ENCODE results near the gene ADAM8.
"Not testable (repeated sequence)": the region's sequence is repeated elsewhere in the genome, so short reads cannot be mapped to it uniquely, and the experiment has no call there.

ADAM8 gene

GRCh38 chr10:133225707-133226191 is 50.9 kb downstream of the ADAM8 start:
- ChIA-PET POLR2A (ENCODE audit: low non-redundant PET) (no interaction called here), CTCF (interaction anchor here (0.6 to 4.5 kb wide), 6 partner anchors 18 to 334 kb away, joined by 3 to 29 read pairs (median 4); no protein-coding TSS in a partner anchor)
- no peak for TF ChIP-seq CTCF (conservative IDR thresholded peaks at IDR 0.05; ENCODE audit: low read depth)
- no peak overlapping the region for H3K27ac ChIP-seq
- no peak for DNase-seq (ENCODE audit: low spot score)

- TF ChIP-seq CTCF (conservative IDR thresholded peaks at IDR 0.05; ENCODE audit: low read depth): no peak
- no peak for DNase-seq (ENCODE audit: low spot score)
- H3K27ac ChIP-seq: no peak overlapping the region
- CTCF ChIA-PET: interaction anchor here (0.7 to 4.5 kb wide), 2 partner anchors 66 to 81 kb away, joined by 3 to 29 read pairs; no protein-coding TSS in a partner anchor
- POLR2A ChIA-PET (ENCODE audit: low non-redundant PET): interaction anchor here (0.6 kb wide), 1 partner anchor 16 kb away, joined by 6 read pairs; no protein-coding TSS in a partner anchor
These were observed 51.8 kb downstream of the ADAM8 start for GRCh38 chr10:133224756-133225372.

GRCh38 chr10:133224076-133224475 is 52.6 kb downstream of the ADAM8 start:
- no peak for TF ChIP-seq CTCF (conservative IDR thresholded peaks at IDR 0.05; ENCODE audit: low read depth)
- H3K27ac ChIP-seq: no peak overlapping the region
- CTCF ChIA-PET: interaction anchor here (4.5 kb wide), 1 partner anchor 80 kb away, joined by 29 read pairs; no protein-coding TSS in a partner anchor
- POLR2A ChIA-PET (ENCODE audit: low non-redundant PET): interaction anchor here (0.6 kb wide), 1 partner anchor 17 kb away, joined by 6 read pairs; no protein-coding TSS in a partner anchor
- no peak for DNase-seq (ENCODE audit: low spot score)

- POLR2A ChIA-PET (ENCODE audit: low non-redundant PET); H3K27ac ChIP-seq; DNase-seq (ENCODE audit: low spot score); CTCF ChIA-PET: not testable (repeated sequence)
These were observed 54.9 kb downstream of the ADAM8 start for GRCh38 chr10:133221756-133222155.

GRCh38 chr10:133221331-133221730 is 55.3 kb downstream of the ADAM8 start:
- H3K27ac ChIP-seq: no peak overlapping the region
- ChIA-PET POLR2A (ENCODE audit: low non-redundant PET) (no interaction called here), CTCF (no interaction called here)
- TF ChIP-seq CTCF (conservative IDR thresholded peaks at IDR 0.05; ENCODE audit: low read depth): no peak
- no peak for DNase-seq (ENCODE audit: low spot score)

GRCh38 chr10:133219782-133220181 is 56.9 kb downstream of the ADAM8 start:
- no peak overlapping the region for H3K27ac ChIP-seq
- TF ChIP-seq CTCF (conservative IDR thresholded peaks at IDR 0.05; ENCODE audit: low read depth): no peak
- DNase-seq (ENCODE audit: low spot score): no peak
- ChIA-PET POLR2A (ENCODE audit: low non-redundant PET) (no interaction called here), CTCF (no interaction called here)

- POLR2A ChIA-PET (ENCODE audit: low non-redundant PET): no interaction called here
- no peak for TF ChIP-seq CTCF (conservative IDR thresholded peaks at IDR 0.05; ENCODE audit: low read depth)
- no peak overlapping the region for H3K27ac ChIP-seq
- DNase-seq (ENCODE audit: low spot score): no peak
- CTCF ChIA-PET: no interaction called here
These were observed 57.8 kb downstream of the ADAM8 start for GRCh38 chr10:133218891-133219290.
